GM21367 (cell line): ENCODE data around the gene DSCAML1.

Experiments used
- ATAC-seq: cut with Tn5 transposase; IDR thresholded peaks from one replicate; pipeline ENCODE4 v1.9.1; 2021; ENCODE audit not compliant: unreplicated experiment

Gene DSCAML1

GRCh38 chr11:117731722-117732290 lies 65.2 kb downstream of the DSCAML1 start:
- no peak for ATAC-seq

GRCh38 chr11:117730208-117730800 lies 66.7 kb downstream of the DSCAML1 start:
- no peak for ATAC-seq

GRCh38 chr11:117725048-117725734 lies 71.8 kb downstream of the DSCAML1 start:
- ATAC-seq: no peak

GRCh38 chr11:117724621-117725020 lies 72.4 kb downstream of the DSCAML1 start:
- ATAC-seq: no peak

GRCh38 chr11:117724104-117724503 lies 72.9 kb downstream of the DSCAML1 start:
- no peak for ATAC-seq

GRCh38 chr11:117723277-117724024 lies 73.6 kb downstream of the DSCAML1 start:
- no peak for ATAC-seq

GRCh38 chr11:117722082-117722481 lies 74.9 kb downstream of the DSCAML1 start:
- ATAC-seq: no peak

- ATAC-seq: no peak
Observed at GRCh38 chr11:117720061-117720511, 76.9 kb downstream of the DSCAML1 start.

- ATAC-seq: no peak
Observed at GRCh38 chr11:117719480-117719879, 77.5 kb downstream of the DSCAML1 start.

- ATAC-seq: no peak
Observed at GRCh38 chr11:117717485-117718314, 79.3 kb downstream of the DSCAML1 start.

GRCh38 chr11:117716521-117717440 lies 80.2 kb downstream of the DSCAML1 start:
- no peak for ATAC-seq

- no peak for ATAC-seq
Observed at GRCh38 chr11:117715801-117716200, 81.2 kb downstream of the DSCAML1 start.

GRCh38 chr11:117713538-117713991 lies 83.5 kb downstream of the DSCAML1 start:
- ATAC-seq: no peak

GRCh38 chr11:117712530-117712929 lies 84.5 kb downstream of the DSCAML1 start:
- no peak for ATAC-seq

- no peak for ATAC-seq
Observed at GRCh38 chr11:117711331-117711730, 85.7 kb downstream of the DSCAML1 start.

GRCh38 chr11:117710211-117710610 lies 86.8 kb downstream of the DSCAML1 start:
- no peak for ATAC-seq

GRCh38 chr11:117706322-117706814 lies 90.6 kb downstream of the DSCAML1 start:
- ATAC-seq: no peak

GRCh38 chr11:117705866-117706265 lies 91.2 kb downstream of the DSCAML1 start:
- no peak for ATAC-seq

GRCh38 chr11:117704395-117705100 lies 92.5 kb downstream of the DSCAML1 start:
- ATAC-seq: no peak
